GM23338 (cell line): ENCODE results near the gene EMC9. TPM values are rescaled to one million over a fixed set of nuclear protein-coding genes. Genes with fewer than 3 reads are reported as not detected.

Experiments
- ATAC-seq: fragments of 200-7000 bp; cut with Tn5 transposase; 3 replicates; pipeline ENCODE4 v1.9.1; 2020
- DNase-seq: peaks from one replicate; pipeline ENCODE4 v3.0.0-alpha.2; 2015; ENCODE audit warnings: low spot score
- H2AFZ ChIP-seq: fragments of 200-600 bp; sonication (generic); 2 replicates; pipeline ENCODE4 v1.8.0; 2016; ENCODE audit warnings: antibody characterized with exemption, mild to moderate bottlenecking, moderate library complexity
- H3F3A ChIP-seq: fragments of 200-600 bp; sonication (generic); replicated peaks from 2 replicates; pipeline ENCODE4 v1.8.0; 2017; ENCODE audit warnings: antibody characterized with exemption, mixed run types, low read depth
- H3K27ac ChIP-seq: fragments of 200-600 bp; sonication (generic); 2 replicates; pipeline ENCODE4 v1.6.1; 2016; ENCODE audit warnings: low read depth
- H3K27me3 ChIP-seq: fragments of 200-600 bp; sonication (generic); 2 replicates; pipeline ENCODE4 v1.8.0; 2016; ENCODE audit warnings: mild to moderate bottlenecking, mixed run types, moderate library complexity; ENCODE audit not compliant: insufficient read depth
- H3K36me3 ChIP-seq: fragments of 200-600 bp; sonication (generic); 2 replicates; pipeline ENCODE4 v1.8.0; 2016; ENCODE audit warnings: mild to moderate bottlenecking; ENCODE audit not compliant: insufficient read depth
- H3K4me1 ChIP-seq: fragments of 200-600 bp; sonication (generic); 2 replicates; pipeline ENCODE4 v1.8.0; 2016; ENCODE audit warnings: mild to moderate bottlenecking, moderate library complexity; ENCODE audit not compliant: insufficient read depth
- H3K4me2 ChIP-seq: fragments of 200-600 bp; sonication (generic); 2 replicates; pipeline ENCODE4 v1.7.1; 2017; ENCODE audit warnings: mixed run types
- H3K4me3 ChIP-seq: fragments of 200-600 bp; sonication (generic); 2 replicates; pipeline ENCODE4 v1.6.1; 2016; ENCODE audit warnings: mixed run types
- H3K79me2 ChIP-seq: fragments of 200-600 bp; sonication (generic); replicated peaks from 2 replicates; pipeline ENCODE4 v1.8.0; 2017; ENCODE audit warnings: mild to moderate bottlenecking; ENCODE audit not compliant: insufficient read depth
- H3K9me2 ChIP-seq: fragments of 200-600 bp; sonication (generic); 2 replicates; pipeline ENCODE4 v1.8.0; 2017; ENCODE audit not compliant: insufficient read depth
- H4K20me1 ChIP-seq: fragments of 200-600 bp; sonication (generic); replicated peaks from 2 replicates; pipeline ENCODE4 v1.8.0; 2017; ENCODE audit warnings: mild to moderate bottlenecking; ENCODE audit not compliant: insufficient read depth
- H3K27ac Mint-ChIP-seq: 2 replicates; pipeline ENCODE4 v1.8.0; 2020; ENCODE audit warnings: inconsistent platforms, mild to moderate bottlenecking, moderate library complexity, mixed read lengths
- H3K27me3 Mint-ChIP-seq: 3 replicates; pipeline ENCODE4 v1.8.0; 2022; ENCODE audit warnings: low read depth, mild to moderate bottlenecking, moderate library complexity, mixed read lengths, inconsistent platforms; ENCODE audit not compliant: insufficient read depth, poor library complexity
- H3K36me3 Mint-ChIP-seq: 3 replicates; pipeline ENCODE4 v1.8.0; 2021; ENCODE audit warnings: low read depth, mild to moderate bottlenecking, inconsistent platforms, moderate library complexity, mixed read lengths
- H3K4me1 Mint-ChIP-seq: 3 replicates; pipeline ENCODE4 v1.8.0; 2020; ENCODE audit warnings: mild to moderate bottlenecking, inconsistent platforms, mixed read lengths
- H3K4me3 Mint-ChIP-seq: 3 replicates; pipeline ENCODE4 v1.8.0; 2021; ENCODE audit warnings: moderate library complexity, mild to moderate bottlenecking, inconsistent platforms, mixed read lengths
- H3K9me3 Mint-ChIP-seq: 3 replicates; pipeline ENCODE4 v1.8.0; 2020; ENCODE audit warnings: moderate library complexity, mild to moderate bottlenecking, inconsistent platforms, mixed read lengths
- CREB1 ChIP-seq: fragments of 250-450 bp; sonication (Bioruptor Pico); IDR thresholded peaks from 2 replicates; pipeline ENCODE4 v1.5.0; 2020; ENCODE audit warnings: low read depth, mild to moderate bottlenecking, moderate library complexity
- CTCF ChIP-seq, 2 experiments: fragments of 200-600 bp in 1 of 2; sonication (generic) in 1 of 2; conservative IDR thresholded peaks; 2 replicates each; pipeline versions ENCODE4 v1.5.1 to v1.6.1; 2016 to 2017; ENCODE audit warnings: antibody characterized with exemption in 2 of 2, low read depth in 2 of 2, mild to moderate bottlenecking in 2 of 2, moderate library complexity in 1 of 2
- ETS1 ChIP-seq: IDR thresholded peaks from 2 replicates; pipeline ENCODE4 v1.6.1; 2016; ENCODE audit warnings: antibody characterized with exemption
- EZH2 ChIP-seq: fragments of 200-600 bp; sonication (generic); IDR thresholded peaks from one replicate; pipeline ENCODE4 v1.8.0; 2017; ENCODE audit warnings: antibody characterized with exemption, mild to moderate bottlenecking, low read depth; ENCODE audit not compliant: unreplicated experiment
- JUNB ChIP-seq: IDR thresholded peaks from one replicate; pipeline ENCODE4 v1.6.1; 2016; ENCODE audit warnings: antibody characterized with exemption; ENCODE audit not compliant: unreplicated experiment
- NANOG ChIP-seq: IDR thresholded peaks from 2 replicates; pipeline ENCODE4 v1.6.1; 2016; ENCODE audit warnings: antibody characterized with exemption, borderline replicate concordance
- POLR2AphosphoS5 ChIP-seq: IDR thresholded peaks from 2 replicates; pipeline ENCODE4 v1.6.1; 2016; ENCODE audit warnings: antibody characterized with exemption, low read depth
- STAT1 ChIP-seq: IDR thresholded peaks from one replicate; pipeline ENCODE4 v1.6.1; 2016; ENCODE audit warnings: antibody characterized with exemption; ENCODE audit not compliant: unreplicated experiment
- ZNF114 ChIP-seq: fragments of 250-450 bp; sonication (Bioruptor Pico); IDR thresholded peaks from 2 replicates; pipeline ENCODE4 v1.5.0; 2020; ENCODE audit warnings: mild to moderate bottlenecking, moderate library complexity
- polyA plus RNA-seq: library from polyadenylated mRNA; unstranded; fragments of >200 nt; fragmentation: Nextera tagmentation; extraction: Ambion mirVana; gene quantifications from 2 replicates; pipeline ENCODE4 v1.2.1, GENCODE V29; 2016
- total RNA-seq: library from RNA; depleted of rRNA; stranded (reverse); fragments of >200 nt; shearing (Covaris generic); gene quantifications from 2 replicates; pipeline ENCODE4 v1.2.3, GENCODE V29; 2014

The EMC9 gene
- total and polyA plus RNA-seq, 2 experiments from 2014 or later = 30.0 to 64.2 TPM

GRCh38 chr14:24188251-24189058, 47.1 kb upstream of the EMC9 start, which contains the start of gene IPO4:
IPO4 (minus strand) TSS chr14:24188816; CDS start chr14:24188787, 29 bp downstream.
- Histone ChIP-seq H4K20me1 (peaks cover 6% of the 10 kb centered on the region), H2AFZ (peak within 1 kb of the TSS; percentile 88; the same call in 1 of the 2 replicates), H3K27ac (0 out of 2 replicates have a peak within 1 kb of the TSS, but pooled peaks have one; percentile 55), H3K27me3 (no peaks in the 10 kb centered on the region), H3K4me3 (peak within 1 kb of the TSS; percentile 94), H3K4me2 (peak within 1 kb of the TSS; percentile 94), H3F3A (no peaks in the 10 kb centered on the region; the same call in 1 of the 2 replicates), H3K79me2 (peaks cover 13% of the 10 kb centered on the region; the same call in 1 of the 2 replicates), H3K9me2 (no peaks in the 10 kb centered on the region), H3K4me1 (peaks cover 10% of the 10 kb centered on the region), H3K36me3 (no peaks in the 10 kb centered on the region; the same call in 1 of the 2 replicates)
- ATAC-seq = peak; percentile 92
- H3K4me1 Mint-ChIP-seq = peaks cover 17% of the 10 kb centered on the region
- TF ChIP-seq STAT1 (no peak), ETS1 (peak; percentile 91), CREB1 (CRISPR knock-in tag) (peak; percentile 81), JUNB (peak; percentile 48), POLR2AphosphoS5 (peak; percentile 91)
- H3K9me3 Mint-ChIP-seq = no peaks in the 10 kb centered on the region; the same call in 2 of the 3 replicates
- H3K27me3 Mint-ChIP-seq = peaks cover 19% of the 10 kb centered on the region
- H3K27ac Mint-ChIP-seq = peak within 1 kb of the TSS; percentile 97
- peak within 1 kb of the TSS; percentile 96 for H3K4me3 Mint-ChIP-seq
- DNase-seq = peak; percentile 100
- H3K36me3 Mint-ChIP-seq = peaks cover 71% of the 10 kb centered on the region

GRCh38 chr14:24187539-24187915, 46.1 kb upstream of the EMC9 start:
- H3K4me1 ChIP-seq = peaks cover 10% of the 10 kb centered on the region
- peak overlapping the region; percentile 94 for H3K4me2 ChIP-seq
- no peak for DNase-seq
- no peak for TF ChIP-seq ZNF114 (CRISPR knock-in tag)
- TF ChIP-seq STAT1 = no peak
- TF ChIP-seq CTCF (conservative IDR thresholded peaks at IDR 0.05; ENCODE audit: low read depth in 2 of 2) = no peak
- TF ChIP-seq ETS1 = no peak
- TF ChIP-seq POLR2AphosphoS5 = no peak
- TF ChIP-seq JUNB = no peak
- no peak for TF ChIP-seq EZH2
- TF ChIP-seq NANOG = no peak
- no peaks in the 10 kb centered on the region; the same call in 1 of the 2 replicates for H3K36me3 ChIP-seq
- no peak overlapping the region for H3K27ac ChIP-seq
- H2AFZ ChIP-seq = no peak overlapping the region
- ATAC-seq = no peak
- H3F3A ChIP-seq = no peaks in the 10 kb centered on the region; the same call in 1 of the 2 replicates
- H3K79me2 ChIP-seq = peaks cover 13% of the 10 kb centered on the region; the same call in 1 of the 2 replicates
- Mint-ChIP-seq H3K36me3 (peaks cover 72% of the 10 kb centered on the region), H3K27ac (no peak overlapping the region), H3K27me3 (peaks cover 24% of the 10 kb centered on the region), H3K4me3 (peak overlapping the region; percentile 96), H3K4me1 (peaks cover 17% of the 10 kb centered on the region), H3K9me3 (peaks cover 1% of the 10 kb centered on the region; the same call in 2 of the 3 replicates)
- H3K4me3 ChIP-seq = peak overlapping the region; percentile 94
- no peaks in the 10 kb centered on the region for H3K27me3 ChIP-seq
- peaks cover 6% of the 10 kb centered on the region for H4K20me1 ChIP-seq
- H3K9me2 ChIP-seq = no peaks in the 10 kb centered on the region
